Small intestine (tissue), 7 donors: ENCODE data around the gene GPS1. TPM values are rescaled to one million over a fixed set of nuclear protein-coding genes. Genes with fewer than 3 reads are reported as not detected.

Experiments
- DNase-seq, 2 donors: peaks; one replicate each; pipeline versions ENCODE4 v3.0.0 to v3.0.0-alpha.2; 2013
- FAIRE-seq: peaks from 2 replicates; lab custom pipeline; 2012; peaks lifted over from hg19 to GRCh38; lab: Jason Lieb, UNC
- H3K27ac ChIP-seq, 3 donors: one replicate each; pipeline ENCODE4 v1.5.1; 2013; ENCODE audit warnings: low read length in 2 of 3, mild to moderate bottlenecking in 2 of 3, control low read depth in 1 of 3, inconsistent platforms in 1 of 3, low read depth in 1 of 3, moderate library complexity in 1 of 3
- H3K27me3 ChIP-seq, 3 donors: one replicate each; pipeline ENCODE4 v1.6.1; 2013; ENCODE audit warnings: low read length in 3 of 3, inconsistent platforms in 1 of 3; ENCODE audit not compliant: control insufficient read depth in 3 of 3, insufficient read depth in 3 of 3
- H3K36me3 ChIP-seq, 3 donors: one replicate each; pipeline ENCODE4 v1.6.1; 2013; ENCODE audit warnings: low read length in 3 of 3, inconsistent platforms in 1 of 3, low read depth in 1 of 3, mild to moderate bottlenecking in 1 of 3, moderate library complexity in 1 of 3; ENCODE audit not compliant: control insufficient read depth in 3 of 3, insufficient read depth in 2 of 3
- H3K4me1 ChIP-seq, 3 donors: one replicate each; pipeline ENCODE4 v1.6.1; 2013; ENCODE audit warnings: low read length in 2 of 3, inconsistent platforms in 1 of 3, low read depth in 1 of 3, mild to moderate bottlenecking in 1 of 3, moderate library complexity in 1 of 3; ENCODE audit not compliant: control insufficient read depth in 3 of 3, insufficient read depth in 2 of 3
- H3K4me3 ChIP-seq, 3 donors: one replicate each; pipeline ENCODE4 v1.5.1; 2013; ENCODE audit warnings: low read length in 3 of 3, control low read depth in 1 of 3, inconsistent platforms in 1 of 3, low read depth in 1 of 3, mild to moderate bottlenecking in 1 of 3, moderate library complexity in 1 of 3
- H3K9me3 ChIP-seq, 2 donors: one replicate each; pipeline ENCODE4 v1.6.1; 2013; ENCODE audit warnings: low read depth in 1 of 2, low read length in 1 of 2; ENCODE audit not compliant: control insufficient read depth in 2 of 2, insufficient read depth in 1 of 2
- WGBS, 3 donors: extraction: QIAGEN DNeasy Blood & Tissue Kit; methylation state at CpG; one replicate each; pipeline ENCODE4 v1.1.7; 2013; 5-methylcytosine and 5-hydroxymethylcytosine counted together
- polyA plus RNA-seq, 4 donors: library from polyadenylated mRNA; stranded (reverse) in 3 of 4; unstranded in 1 of 4; fragments of 200-250 nt in 3 of 4; fragments of 120-200 nt in 1 of 4; gene quantifications; one replicate each; pipeline versions ENCODE4 v1.2.1 to v1.2.3, GENCODE V29; 2013
- donor health status: healthy with polysubstance abuse.
- donor health status: control.
- donor health status: control.
- donor health status: Bipolar disorder and iron deficiency.
- donor health status: healthy.

The GPS1 gene
- polyA plus RNA-seq, 4 donors, result 80.4 to 161 (median 120) TPM

DNA sequence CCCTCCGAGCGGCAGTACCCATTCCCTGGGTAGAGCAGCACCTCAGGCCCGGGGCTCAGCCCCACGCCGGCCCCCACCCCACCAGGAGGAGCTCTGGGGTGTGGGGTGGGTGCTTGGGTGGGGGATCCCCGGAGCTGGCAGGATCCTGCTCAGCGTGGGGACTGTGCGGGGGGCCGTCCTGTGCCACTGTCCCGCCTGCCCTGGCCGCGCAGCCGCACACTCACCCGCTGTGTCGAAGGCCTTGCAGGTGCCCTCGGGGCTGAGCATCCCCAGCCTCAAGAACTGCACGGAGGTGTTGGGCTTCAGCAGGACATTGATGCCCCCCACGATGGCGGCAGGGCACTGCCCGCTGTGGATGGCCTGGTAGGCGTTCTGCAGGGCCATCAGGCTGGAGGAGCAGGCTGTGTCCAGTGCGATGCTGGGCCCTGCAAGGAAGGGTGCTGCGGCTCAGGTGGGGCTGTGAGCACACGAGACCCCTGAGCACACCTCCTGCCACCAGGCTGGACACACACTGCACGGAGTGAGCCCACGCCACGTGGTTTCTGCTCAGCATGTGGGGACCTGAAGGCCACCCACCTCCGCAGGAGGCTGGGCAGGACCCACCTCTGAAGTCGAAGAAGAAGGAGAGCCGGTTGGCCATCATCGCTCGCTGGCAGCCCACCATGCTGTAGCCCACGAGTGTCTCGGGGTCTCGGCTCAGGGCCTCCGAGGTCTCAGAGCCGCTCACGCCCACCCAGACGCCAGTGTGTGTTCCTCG, 41.5 kb downstream of the GPS1 start:
- H3K9me3 ChIP-seq, result no peaks in the 10 kb centered on the region
- no peak overlapping the region for H3K4me3 ChIP-seq
- no peak for FAIRE-seq
- peaks cover 16 to 84% (median 19%) of the 10 kb centered on the region in 3 donors for H3K36me3 ChIP-seq
- no peak for DNase-seq
- no peaks in the 10 kb centered on the region for H3K27me3 ChIP-seq
- 96 to 97% (median 97%) methylated on average over 38 to 40 of the region's 40 CpGs for WGBS, 3 donors
- peaks cover 0 to 10% (median 0%) of the 10 kb centered on the region in 3 donors for H3K4me1 ChIP-seq
- H3K27ac ChIP-seq, result no peak overlapping the region

DNA sequence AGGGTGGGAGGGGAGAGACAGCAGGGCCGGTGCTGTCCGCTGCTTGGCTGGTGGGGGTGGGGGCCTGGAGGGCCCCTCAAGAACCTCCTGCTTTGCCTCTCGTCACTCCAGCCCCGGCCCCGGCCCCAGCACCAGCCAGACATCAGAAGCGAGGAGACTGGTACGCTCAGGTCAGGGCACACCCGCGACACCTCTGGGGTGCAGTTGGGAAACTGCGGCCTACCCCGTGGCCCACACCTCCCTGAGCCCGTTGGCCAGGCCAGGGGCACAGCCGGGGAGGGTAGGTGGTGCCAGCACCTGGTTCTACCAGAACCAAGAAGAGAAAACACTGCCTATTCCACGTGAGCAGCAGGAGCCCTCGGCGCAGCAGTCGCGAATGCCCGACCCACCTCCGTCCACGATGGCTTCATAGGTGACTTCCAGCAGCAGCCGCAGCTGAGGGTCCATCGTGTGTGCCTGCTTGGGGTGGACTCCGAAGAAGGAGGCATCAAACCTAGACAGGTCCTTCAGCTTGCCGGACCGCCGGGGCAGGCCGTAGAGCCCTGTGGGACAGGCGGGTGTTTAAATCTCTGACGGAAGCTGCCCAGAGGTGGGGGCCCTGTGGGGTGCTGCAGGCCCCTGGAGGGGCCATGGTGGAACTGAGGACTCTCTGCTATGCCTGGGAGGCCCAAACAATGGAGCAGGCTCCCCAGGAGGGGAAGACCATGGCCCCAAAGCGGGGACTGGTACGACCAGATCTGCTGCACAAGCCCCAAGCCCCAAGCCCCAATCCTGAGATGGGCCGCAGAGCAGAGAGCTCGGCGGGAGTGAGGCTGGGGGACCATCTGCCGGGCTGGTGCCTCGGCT, 43.5 kb downstream of the GPS1 start:
- Histone ChIP-seq H3K36me3 (peaks cover 14 to 64% (median 19%) of the 10 kb centered on the region in 3 donors), H3K4me3 (no peak overlapping the region), H3K4me1 (peaks cover 2 to 19% (median 6%) of the 10 kb centered on the region in 3 donors), H3K27me3 (no peaks in the 10 kb centered on the region), H3K27ac (no peak overlapping the region), H3K9me3 (no peaks in the 10 kb centered on the region)
- 92 to 93% (median 93%) methylated on average over 36 to 37 of the region's 37 CpGs for WGBS, 3 donors
- no peak for FAIRE-seq
- no peak for DNase-seq

DNA sequence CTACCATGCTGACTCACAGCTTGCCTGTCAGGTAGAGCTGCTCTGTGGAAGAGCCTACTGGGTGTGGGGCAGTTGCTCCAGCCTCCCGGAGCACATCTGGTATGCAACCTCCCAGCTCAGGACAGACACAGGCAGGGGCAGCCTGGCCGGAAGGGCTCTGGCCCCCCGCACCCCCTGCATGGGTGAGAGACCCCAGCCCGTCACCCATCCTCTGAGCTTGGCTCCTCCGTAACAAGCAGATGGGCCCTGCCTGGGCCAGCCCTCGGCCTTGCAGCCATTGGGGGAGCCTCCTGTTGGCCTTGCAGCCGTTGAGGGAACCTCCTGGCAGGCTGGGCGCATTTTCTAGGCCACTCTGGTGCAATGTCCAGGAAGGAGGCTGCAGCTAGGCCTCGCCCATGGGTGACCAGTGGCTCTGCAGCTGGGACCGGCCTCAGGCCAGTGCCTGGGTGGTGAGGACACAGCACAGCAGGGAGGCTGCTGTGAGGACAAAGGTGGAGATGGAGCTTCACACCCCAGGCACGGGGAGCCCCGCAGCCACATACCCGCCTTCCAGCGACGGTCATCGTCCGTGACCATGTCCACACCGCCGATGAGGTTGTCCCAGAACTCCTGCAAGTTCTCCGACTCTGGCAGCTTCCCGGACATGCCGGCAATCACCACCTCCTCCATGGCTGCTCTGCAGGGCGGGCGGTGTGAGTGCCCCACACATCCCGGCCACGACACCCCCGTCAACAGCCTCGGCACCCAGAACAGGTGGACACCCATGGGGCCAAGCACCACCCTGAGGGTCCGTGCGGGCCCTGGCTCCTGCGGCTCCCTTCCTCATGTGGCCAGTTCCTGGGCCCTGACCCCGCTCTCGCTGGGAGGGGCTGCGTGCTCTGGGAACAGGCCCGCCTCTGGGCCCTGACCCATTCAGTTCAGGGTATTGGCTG, 44.3 kb downstream of the GPS1 start:
- Histone ChIP-seq H3K4me3 (peak overlapping the region in 1 of 3 donors; percentile 54), H3K27me3 (no peaks in the 10 kb centered on the region), H3K9me3 (no peaks in the 10 kb centered on the region), H3K36me3 (peaks cover 9 to 61% (median 17%) of the 10 kb centered on the region in 3 donors), H3K4me1 (peaks cover 2 to 21% (median 6%) of the 10 kb centered on the region in 3 donors), H3K27ac (no peak overlapping the region)
- 92 to 96% (median 94%) methylated on average over 35 of the region's 35 CpGs for WGBS, 3 donors
- DNase-seq, result no peak
- no peak for FAIRE-seq

DNA sequence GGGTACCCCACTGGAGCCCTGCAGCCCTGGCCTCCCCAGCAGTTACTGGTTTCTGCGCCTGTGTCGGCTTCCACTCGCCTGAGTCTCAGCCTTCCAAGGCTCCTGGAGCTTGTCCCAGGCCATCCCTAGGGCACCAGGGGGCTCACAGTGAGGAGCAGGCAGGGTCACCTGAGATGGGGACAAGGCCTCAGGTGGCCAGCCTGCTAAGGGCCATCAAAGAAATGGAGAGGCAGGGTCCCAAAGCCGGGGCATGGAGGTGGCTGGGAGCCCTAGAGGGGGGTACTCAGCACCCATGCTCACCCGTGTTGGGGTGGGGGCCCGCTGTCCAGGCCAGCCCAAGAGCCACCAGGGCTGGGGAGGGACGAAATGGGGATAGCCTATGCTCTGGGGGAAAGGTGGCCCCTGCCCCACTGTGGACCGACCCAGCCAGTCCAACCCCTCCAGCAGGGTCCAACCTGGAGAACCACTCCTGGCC, 45.0 kb downstream of the GPS1 start:
- FAIRE-seq, result no peak
- peaks cover 9 to 61% (median 13%) of the 10 kb centered on the region in 3 donors for H3K36me3 ChIP-seq
- H3K4me3 ChIP-seq, result peak overlapping the region; percentile 54 to 73 (median 62)
- 56 to 69% (median 58%) methylated on average over 7 to 8 of the region's 8 CpGs for WGBS, 3 donors
- no peaks in the 10 kb centered on the region for H3K27me3 ChIP-seq
- peak overlapping the region in 1 of 3 donors; percentile 46 for H3K27ac ChIP-seq
- H3K4me1 ChIP-seq, result peaks cover 2 to 28% (median 6%) of the 10 kb centered on the region in 3 donors
- H3K9me3 ChIP-seq, result no peaks in the 10 kb centered on the region
- no peak for DNase-seq

DNA sequence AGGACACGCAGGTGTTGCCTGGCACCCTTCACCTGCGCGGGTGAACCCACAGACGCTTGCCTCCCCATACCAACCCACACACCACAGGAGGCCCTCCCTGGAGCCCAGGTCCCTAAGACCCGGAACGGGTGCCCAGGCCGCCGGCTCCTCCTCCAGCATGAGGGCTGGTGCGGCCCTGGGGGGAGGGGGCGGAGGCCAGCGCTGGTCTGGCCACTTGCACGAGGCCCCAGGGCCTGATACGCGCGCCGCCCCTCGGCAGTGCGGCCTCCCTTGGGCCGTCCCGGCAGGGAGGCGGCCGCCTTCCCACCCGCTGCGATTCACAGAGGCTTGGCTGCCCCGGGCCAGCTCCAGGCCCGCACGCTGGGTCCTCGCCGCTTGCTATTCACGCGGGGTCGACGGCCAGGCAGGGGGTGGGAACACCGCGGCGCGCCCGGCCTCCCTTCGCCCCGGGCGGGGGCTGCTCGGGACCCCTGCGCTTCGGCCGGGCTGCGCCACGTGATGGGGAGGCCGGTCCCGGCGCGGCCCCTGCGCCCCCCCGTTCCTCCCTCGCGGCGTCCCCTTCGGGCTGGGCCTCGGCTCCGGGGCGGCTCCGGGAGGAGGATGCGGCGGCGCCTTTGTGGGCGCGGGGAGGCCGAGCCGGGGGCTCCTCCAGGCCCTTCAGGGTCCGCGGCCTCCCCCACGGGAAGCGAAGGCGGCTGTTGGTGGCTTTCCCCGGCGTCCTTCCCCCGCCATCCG, 45.7 kb downstream of the GPS1 start:
- 1% methylated on average over 41 to 77 of the region's 77 CpGs for WGBS, 3 donors
- no peak for FAIRE-seq
- Histone ChIP-seq H3K4me3 (peak overlapping the region; percentile 54 to 73 (median 62)), H3K27me3 (no peaks in the 10 kb centered on the region), H3K9me3 (no peaks in the 10 kb centered on the region), H3K27ac (peak overlapping the region; percentile 71 to 92 (median 85)), H3K36me3 (peaks cover 4 to 58% (median 9%) of the 10 kb centered on the region in 3 donors), H3K4me1 (peaks cover 2 to 32% (median 6%) of the 10 kb centered on the region in 3 donors)
- DNase-seq, result peak; percentile 32 to 74

DNA sequence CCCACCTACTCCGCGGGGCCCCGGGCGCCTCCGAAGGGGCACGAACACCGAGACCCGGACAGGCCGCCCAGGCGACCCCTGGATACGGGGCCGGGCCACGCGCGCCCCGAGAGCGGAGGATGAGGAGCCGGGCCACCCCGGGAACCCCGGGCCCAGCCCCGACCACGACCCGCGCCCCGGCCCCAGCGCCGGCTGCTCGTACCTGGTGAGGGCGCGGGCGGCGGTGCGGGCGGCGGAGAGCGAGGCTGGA, 46.1 kb downstream of the GPS1 start:
- H3K36me3 ChIP-seq, result peaks cover 4 to 53% (median 7%) of the 10 kb centered on the region in 3 donors
- H3K4me1 ChIP-seq, result peaks cover 2 to 32% (median 6%) of the 10 kb centered on the region in 3 donors
- no peaks in the 10 kb centered on the region for H3K27me3 ChIP-seq
- 1 to 2% (median 1%) methylated on average over 24 to 36 of the region's 36 CpGs for WGBS, 3 donors
- FAIRE-seq (no peak), DNase-seq (no peak)
- peak overlapping the region; percentile 71 to 92 (median 85) for H3K27ac ChIP-seq
- H3K9me3 ChIP-seq, result no peaks in the 10 kb centered on the region
- peak overlapping the region; percentile 54 to 73 (median 62) for H3K4me3 ChIP-seq

DNA sequence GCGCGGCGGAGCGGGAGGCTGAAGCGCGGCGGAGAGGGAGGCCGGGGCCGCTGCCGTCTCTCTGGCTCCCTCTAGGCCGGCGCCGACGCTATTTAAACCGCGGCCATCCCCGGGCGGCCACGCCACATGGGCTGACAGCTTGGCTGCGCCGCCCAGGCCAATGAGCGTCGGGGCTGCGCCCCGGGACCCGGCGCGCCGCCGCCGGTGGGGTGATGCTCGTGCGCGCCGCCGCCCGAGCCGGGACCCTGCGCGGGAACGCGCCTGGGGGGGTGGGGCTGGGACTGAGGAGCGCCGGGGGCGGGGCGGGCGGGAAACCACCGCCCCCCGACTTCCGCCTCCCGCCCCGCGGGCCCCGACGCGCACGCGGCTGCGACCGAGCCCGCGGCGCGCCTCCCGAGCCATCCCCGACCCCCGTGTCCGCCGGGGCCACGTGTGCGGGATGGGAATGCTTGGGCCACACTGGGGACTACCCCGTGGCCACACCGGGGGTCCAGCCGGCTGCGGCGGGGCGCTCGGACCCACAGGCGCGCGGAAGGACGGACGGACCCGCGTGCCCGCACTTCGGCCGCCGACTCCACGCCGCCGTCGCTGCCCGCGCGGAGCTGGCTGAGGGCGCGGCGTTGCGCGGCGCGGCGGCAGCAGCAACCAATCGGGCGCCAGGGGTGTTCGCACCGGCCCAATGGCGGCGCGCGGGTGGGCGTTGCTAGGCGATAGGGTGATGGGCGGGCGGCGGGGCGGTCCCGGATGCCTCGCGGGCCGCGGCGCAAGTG, 46.7 kb downstream of the GPS1 start, which contains the start of gene FASN:
Gene FASN, minus strand, starts transcription at position 68 of the 770 bp plus-strand sequence. CDS start 1,791 bp downstream, outside the sequence.
- FAIRE-seq, result no peak
- peak within 1 kb of the TSS; percentile 54 to 73 (median 62) for H3K4me3 ChIP-seq
- H3K9me3 ChIP-seq, result no peaks in the 10 kb centered on the region
- DNase-seq, result peak; percentile 94 to 98
- H3K27me3 ChIP-seq, result no peaks in the 10 kb centered on the region
- peaks cover 2 to 35% (median 6%) of the 10 kb centered on the region in 3 donors for H3K4me1 ChIP-seq
- H3K36me3 ChIP-seq, result peaks cover 4 to 48% (median 7%) of the 10 kb centered on the region in 3 donors
- 0 to 1% (median 0%) methylated on average over 68 to 124 of the region's 124 CpGs for WGBS, 3 donors
- peak within 1 kb of the TSS; percentile 89 to 98 (median 96) for H3K27ac ChIP-seq
